Esophagus squamous epithelium (tissue), 5 donors: ENCODE data around the gene FAHD2A. TPM values are rescaled to one million over a fixed set of nuclear protein-coding genes. Genes with fewer than 3 reads are reported as not detected.

Source experiments
- DNase-seq: peaks from one replicate; lab custom pipeline; 2025; lab: John Stamatoyannopoulos, UW
- H3K27ac ChIP-seq, 4 donors: fragments of 200-600 bp; sonication (generic); one replicate each; pipeline ENCODE4 v1.5.1; 2016 to 2019; ENCODE audit warnings: mild to moderate bottlenecking in 1 of 4
- H3K27me3 ChIP-seq, 4 donors: fragments of 200-600 bp; sonication (generic); 1 replicate in 3 of 4; 2 replicates in 1 of 4; pipeline versions ENCODE4 v1.5.1 to v1.6.0; 2017 to 2021; ENCODE audit warnings: antibody characterized with exemption in 1 of 4
- H3K36me3 ChIP-seq, 3 donors: fragments of 200-600 bp; sonication (generic); one replicate each; pipeline ENCODE4 v1.5.1; 2016 to 2019
- H3K4me1 ChIP-seq, 3 donors: fragments of 200-600 bp; sonication (generic); one replicate each; pipeline ENCODE4 v1.5.1; 2017 to 2019
- H3K4me3 ChIP-seq, 4 donors: fragments of 200-600 bp; sonication (generic); 1 replicate in 3 of 4; 2 replicates in 1 of 4; pipeline ENCODE4 v1.5.1; 2016 to 2019; ENCODE audit warnings: mild to moderate bottlenecking in 2 of 4, moderate library complexity in 1 of 4
- H3K9me3 ChIP-seq, 3 donors: fragments of 200-600 bp; sonication (generic); one replicate each; pipeline ENCODE4 v1.5.1; 2016 to 2019
- CTCF ChIP-seq, 6 experiments: fragments of 450-650 bp in 4 of 6; fragments of 200-600 bp in 2 of 6; sonication (generic) in 2 of 6; IDR thresholded peaks; one replicate each; pipeline ENCODE4 v1.5.1; 2016 to 2019; ENCODE audit warnings: antibody characterized with exemption in 6 of 6, mild to moderate bottlenecking in 4 of 6, moderate library complexity in 4 of 6
- POLR2A ChIP-seq, 4 donors: fragments of 450-650 bp; IDR thresholded peaks; one replicate each; pipeline ENCODE4 v1.6.1; 2017; ENCODE audit warnings: antibody characterized with exemption in 4 of 4, mild to moderate bottlenecking in 4 of 4, moderate library complexity in 3 of 4
- WGBS, 2 donors: methylation state at CpG; one replicate each; pipeline ENCODE4 v1.1.5; 2018; 5-methylcytosine and 5-hydroxymethylcytosine counted together
- intact Hi-C: fragments of 100-400 bp; cut with DNase I; formaldehyde crosslinking; loops from one replicate; pipeline ENCODE4 v1.15.0; 2022
- total RNA-seq, 4 donors: library from RNA; depleted of rRNA; stranded (reverse); fragments of >200 nt; gene quantifications; one replicate each; pipeline ENCODE4 v1.1.0, GENCODE V29; 2016
- donor health status: DM: yes; HTN: yes; CAD: no.

The FAHD2A gene
- total RNA-seq, 4 donors from 2014 or later = 8.1 to 18.1 (median 13.7) TPM

DNA sequence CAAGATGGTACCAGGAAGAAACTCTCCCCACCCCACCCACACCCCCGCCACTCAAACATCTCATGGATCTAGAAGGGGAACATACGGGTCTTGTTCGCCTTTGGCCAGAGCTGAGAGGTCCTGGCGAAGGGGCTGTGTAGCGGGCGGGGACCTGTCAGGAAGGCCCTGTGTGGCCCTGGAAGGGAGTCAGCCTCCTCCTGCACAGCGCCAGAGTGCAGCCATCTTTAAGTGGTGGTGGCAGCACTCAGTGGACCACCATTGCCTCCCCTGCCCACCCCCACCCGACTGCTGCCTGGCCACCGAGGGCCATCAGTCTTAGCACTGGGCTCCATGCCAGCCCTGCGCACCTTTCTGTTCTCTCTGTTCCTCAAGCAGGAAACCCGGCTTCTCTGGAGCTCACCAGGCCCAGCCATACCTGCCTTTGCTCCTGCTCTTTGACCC lies 11.6 kb upstream of the FAHD2A start:
- Histone ChIP-seq H3K36me3 (no peaks in the 10 kb centered on the region), H3K4me1 (peaks cover 0 to 18% (median 0%) of the 10 kb centered on the region in 3 donors), H3K27me3 (peaks cover 0 to 18% (median 0%) of the 10 kb centered on the region in 4 donors), H3K4me3 (no peak overlapping the region), H3K9me3 (no peaks in the 10 kb centered on the region), H3K27ac (no peak overlapping the region)
- intact Hi-C loops = no loop called here
- 72 to 81% methylated on average over 2 to 5 of the region's 11 CpGs for WGBS, 2 donors
- no peak for TF ChIP-seq POLR2A (IDR thresholded peaks at IDR 0.05)
- TF ChIP-seq CTCF (IDR thresholded peaks at IDR 0.05) = no peak
- no peak for DNase-seq

GRCh38 chr2:95391641-95392310 lies 10.7 kb upstream of the FAHD2A start:
- intact Hi-C loops = no loop called here
- Histone ChIP-seq H3K4me1 (peaks cover 0 to 9% (median 0%) of the 10 kb centered on the region in 3 donors), H3K4me3 (no peak overlapping the region), H3K27ac (no peak overlapping the region), H3K27me3 (peaks cover 0 to 18% (median 0%) of the 10 kb centered on the region in 4 donors), H3K36me3 (no peaks in the 10 kb centered on the region), H3K9me3 (no peaks in the 10 kb centered on the region)
- TF ChIP-seq POLR2A (IDR thresholded peaks at IDR 0.05) = no peak
- TF ChIP-seq CTCF (IDR thresholded peaks at IDR 0.05) = no peak
- 59 to 77% methylated on average over 4 to 5 of the region's 8 CpGs for whole genome bisulfite sequencing, 2 donors
- no peak for DNase-seq

- H3K4me3 ChIP-seq = no peak overlapping the region
- no peak overlapping the region for H3K27ac ChIP-seq
- H3K9me3 ChIP-seq = no peaks in the 10 kb centered on the region
- TF ChIP-seq POLR2A (IDR thresholded peaks at IDR 0.05) (no peak), CTCF (IDR thresholded peaks at IDR 0.05) (no peak)
- peaks cover 0 to 8% (median 0%) of the 10 kb centered on the region in 3 donors for H3K4me1 ChIP-seq
- H3K27me3 ChIP-seq = peaks cover 0 to 18% (median 0%) of the 10 kb centered on the region in 4 donors
- no peaks in the 10 kb centered on the region for H3K36me3 ChIP-seq
- no peak for DNase-seq
- intact Hi-C loops = no loop called here
- WGBS, 2 donors = 88 to 89% methylated on average over 5 of the region's 6 CpGs
Observed at GRCh38 chr2:95392320-95392719, 10.2 kb upstream of the FAHD2A start.

GRCh38 chr2:95392730-95393455 lies 9.6 kb upstream of the FAHD2A start:
- 74 to 80% methylated on average over 6 to 7 of the region's 8 CpGs for WGBS, 2 donors
- Histone ChIP-seq H3K4me3 (no peak overlapping the region), H3K4me1 (peaks cover 0 to 8% (median 0%) of the 10 kb centered on the region in 3 donors), H3K36me3 (no peaks in the 10 kb centered on the region), H3K27ac (no peak overlapping the region), H3K27me3 (peaks cover 0 to 18% (median 0%) of the 10 kb centered on the region in 4 donors), H3K9me3 (no peaks in the 10 kb centered on the region)
- intact Hi-C loops = no loop called here
- TF ChIP-seq CTCF (IDR thresholded peaks at IDR 0.05) (no peak), POLR2A (IDR thresholded peaks at IDR 0.05) (no peak)
- DNase-seq = no peak

DNA sequence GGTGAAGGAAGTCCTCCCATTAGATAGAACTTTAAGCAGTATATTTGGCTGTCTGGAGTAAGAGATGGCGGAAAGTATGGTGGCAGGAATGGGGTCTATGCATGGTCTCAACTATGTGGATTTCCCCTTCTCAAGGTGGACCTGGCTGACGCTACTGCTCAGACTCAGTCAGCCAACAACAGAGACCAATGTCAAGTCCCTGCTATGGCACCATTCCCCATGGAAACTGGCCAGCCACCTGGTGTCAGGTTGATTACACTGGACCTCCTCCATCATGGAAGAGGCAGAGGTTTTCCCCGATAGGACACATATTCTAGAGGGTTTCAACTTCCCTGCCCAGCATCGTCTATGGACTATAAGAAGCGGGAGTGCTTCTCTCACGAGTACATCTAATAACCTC lies 8.6 kb upstream of the FAHD2A start:
- H3K9me3 ChIP-seq = no peaks in the 10 kb centered on the region
- H3K4me3 ChIP-seq = no peak overlapping the region
- 83 to 96% methylated on average over 5 of the region's 6 CpGs for WGBS, 2 donors
- intact Hi-C loops = no loop called here
- no peak for DNase-seq
- TF ChIP-seq POLR2A (IDR thresholded peaks at IDR 0.05) = no peak
- no peak for TF ChIP-seq CTCF (IDR thresholded peaks at IDR 0.05)
- peaks cover 0 to 6% (median 0%) of the 10 kb centered on the region in 3 donors for H3K4me1 ChIP-seq
- H3K27me3 ChIP-seq = peaks cover 0 to 8% (median 0%) of the 10 kb centered on the region in 4 donors
- no peaks in the 10 kb centered on the region for H3K36me3 ChIP-seq
- no peak overlapping the region for H3K27ac ChIP-seq
